ACHN (cell line): Measurements from ENCODE around the gene CELA2B.
"Not testable (repeated sequence)": the region's sequence is repeated elsewhere in the genome, so short reads cannot be mapped to it uniquely, and the experiment has no call there.

Experiments used
- DNase-seq: peaks from one replicate; pipeline ENCODE4 v3.0.0-alpha.2; 2015
- in situ Hi-C: cut with HindIII; loops from 2 replicates; pipeline ENCODE4 v1.10.0; 2017; ENCODE audit warnings: low sequenced_read_pairs, low pct_ligation_motif_present, low pct_unique_long_range_greater_than_20kb

Gene CELA2B

DNA sequence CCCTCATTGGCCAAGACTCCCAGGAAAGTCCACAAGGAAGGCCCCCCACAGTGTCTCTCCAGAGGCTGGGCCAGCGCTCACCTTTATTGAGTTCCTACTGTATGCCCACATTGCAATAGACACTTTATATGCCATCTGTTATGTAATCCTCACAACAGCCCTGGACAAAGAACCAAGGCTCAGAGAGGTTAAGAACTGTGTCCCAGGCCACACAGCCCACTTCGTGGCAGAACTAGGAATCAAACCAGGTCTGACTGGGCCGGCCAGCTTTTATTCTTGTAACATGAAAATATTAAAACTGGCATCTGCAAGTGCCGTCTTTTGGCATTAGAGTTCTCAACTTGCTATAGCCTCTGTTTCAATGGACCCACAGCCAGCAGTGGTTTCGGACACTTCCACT lies 33.1 kb upstream of the CELA2B start:
- no peak for DNase-seq
- in situ Hi-C loops: loop anchor here (25.0 kb wide), 1 partner anchor 130 kb away; no protein-coding TSS in a partner anchor

DNA sequence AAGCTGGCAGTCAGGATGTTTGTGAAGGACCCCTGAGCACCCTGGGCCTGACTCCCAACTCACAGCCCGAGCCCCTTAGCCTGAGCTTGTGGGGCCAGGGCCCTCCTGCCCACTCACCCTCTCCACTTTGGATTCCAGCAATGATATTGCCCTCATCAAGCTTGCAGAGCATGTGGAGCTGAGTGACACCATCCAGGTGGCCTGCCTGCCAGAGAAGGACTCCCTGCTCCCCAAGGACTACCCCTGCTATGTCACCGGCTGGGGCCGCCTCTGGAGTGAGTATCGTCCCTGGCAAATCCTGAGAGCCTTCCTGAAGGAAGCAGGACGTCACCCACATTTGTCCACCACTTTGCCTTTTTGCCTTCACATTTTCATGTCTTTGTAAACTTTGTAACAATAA lies 32.6 kb upstream of the CELA2B start:
- in situ Hi-C loops: loop anchor here (25.0 kb wide), 1 partner anchor 131 kb away; no protein-coding TSS in a partner anchor
- no peak for DNase-seq

DNA sequence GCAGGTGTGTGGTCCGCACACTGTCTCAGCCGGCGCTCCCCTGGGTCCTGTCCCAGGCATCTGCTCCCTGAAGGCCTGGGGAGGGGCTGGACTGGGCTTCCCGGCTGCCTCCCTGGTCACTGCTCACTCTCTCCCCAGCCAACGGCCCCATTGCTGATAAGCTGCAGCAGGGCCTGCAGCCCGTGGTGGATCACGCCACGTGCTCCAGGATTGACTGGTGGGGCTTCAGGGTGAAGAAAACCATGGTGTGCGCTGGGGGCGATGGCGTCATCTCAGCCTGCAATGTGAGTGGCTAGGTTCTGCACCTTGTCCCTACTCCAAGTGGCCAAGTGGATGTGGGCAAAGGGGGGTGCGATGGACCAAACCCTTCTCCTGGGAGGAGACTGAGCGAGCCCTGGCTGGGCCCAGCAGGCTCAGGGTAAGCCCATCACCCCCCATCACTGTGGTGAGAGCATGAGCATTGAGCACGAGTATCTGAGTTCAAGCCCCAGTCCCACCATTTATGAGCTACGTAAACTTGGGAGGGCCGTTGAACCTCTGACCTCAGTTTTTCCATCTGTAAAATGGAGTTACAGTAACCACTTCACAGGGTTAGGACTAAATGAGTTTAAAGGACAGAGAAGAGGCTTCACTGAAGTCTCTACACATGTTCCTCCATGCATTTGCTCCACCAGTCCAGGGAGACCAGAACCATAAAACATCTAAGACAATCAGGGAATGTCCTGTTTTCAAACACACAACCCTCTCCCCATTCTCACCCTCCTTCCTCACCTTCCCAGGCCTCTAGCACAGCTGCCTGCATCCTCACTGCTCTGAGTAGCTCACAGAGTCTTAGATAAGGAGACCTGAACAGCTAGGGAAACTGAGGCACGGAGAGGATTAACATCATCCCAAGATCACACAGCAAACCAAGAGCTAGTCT lies 31.2 kb upstream of the CELA2B start:
- in situ Hi-C loops: loop anchor here (25.0 kb wide), 1 partner anchor 132 kb away; no protein-coding TSS in a partner anchor
- DNase-seq: no peak

DNA sequence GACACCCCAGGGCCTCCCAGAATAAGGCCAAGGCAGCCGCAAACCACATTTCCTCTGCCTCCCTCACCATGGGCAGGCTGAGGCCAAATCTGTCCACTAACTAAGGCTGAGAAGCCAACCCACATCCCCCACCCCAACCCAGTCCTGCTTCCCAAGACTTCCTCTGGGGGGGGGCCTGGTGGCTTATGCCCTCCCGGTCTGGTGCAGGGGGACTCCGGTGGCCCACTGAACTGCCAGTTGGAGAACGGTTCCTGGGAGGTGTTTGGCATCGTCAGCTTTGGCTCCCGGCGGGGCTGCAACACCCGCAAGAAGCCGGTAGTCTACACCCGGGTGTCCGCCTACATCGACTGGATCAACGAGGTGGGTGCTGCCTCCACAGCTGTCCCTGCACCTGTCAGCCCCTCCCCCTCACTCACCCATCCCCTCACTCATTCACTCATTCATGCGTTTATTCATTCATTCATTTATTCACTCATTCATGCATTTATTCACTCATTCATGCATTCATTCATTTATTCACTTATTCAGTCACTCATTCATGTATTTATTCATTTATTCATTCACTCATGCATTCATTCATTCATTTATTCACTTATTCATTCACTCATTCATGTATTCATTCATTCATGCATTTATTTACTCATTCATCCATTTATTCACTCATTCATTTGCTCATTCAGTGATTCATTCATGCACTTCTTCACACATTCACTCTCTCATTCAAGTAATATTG lies 30.3 kb upstream of the CELA2B start:
- in situ Hi-C loops: loop anchor here (25.0 kb wide), 1 partner anchor 133 kb away; no protein-coding TSS in a partner anchor
- no peak for DNase-seq

DNA sequence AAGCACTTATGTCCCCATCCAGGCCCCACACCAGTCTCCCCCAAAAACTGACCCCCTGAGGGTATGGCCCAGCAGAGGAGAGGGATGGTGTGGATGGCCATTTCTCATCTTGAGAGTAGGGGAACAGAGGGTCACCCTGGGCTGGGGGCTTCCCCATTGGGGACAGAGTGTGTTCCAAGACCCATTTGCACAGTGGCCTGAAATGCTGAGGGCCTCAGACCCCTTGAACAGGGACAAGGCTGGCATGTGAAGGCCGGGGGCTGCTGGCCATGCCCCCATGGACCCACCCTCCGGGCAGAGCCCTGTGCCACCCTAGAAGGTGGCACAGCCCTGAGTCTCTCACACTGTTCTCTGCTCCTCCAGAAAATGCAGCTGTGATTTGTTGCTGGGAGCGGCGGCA lies 29.7 kb upstream of the CELA2B start:
- in situ Hi-C loops: loop anchor here (25.0 kb wide), 1 partner anchor 134 kb away; no protein-coding TSS in a partner anchor
- DNase-seq: no peak

DNA sequence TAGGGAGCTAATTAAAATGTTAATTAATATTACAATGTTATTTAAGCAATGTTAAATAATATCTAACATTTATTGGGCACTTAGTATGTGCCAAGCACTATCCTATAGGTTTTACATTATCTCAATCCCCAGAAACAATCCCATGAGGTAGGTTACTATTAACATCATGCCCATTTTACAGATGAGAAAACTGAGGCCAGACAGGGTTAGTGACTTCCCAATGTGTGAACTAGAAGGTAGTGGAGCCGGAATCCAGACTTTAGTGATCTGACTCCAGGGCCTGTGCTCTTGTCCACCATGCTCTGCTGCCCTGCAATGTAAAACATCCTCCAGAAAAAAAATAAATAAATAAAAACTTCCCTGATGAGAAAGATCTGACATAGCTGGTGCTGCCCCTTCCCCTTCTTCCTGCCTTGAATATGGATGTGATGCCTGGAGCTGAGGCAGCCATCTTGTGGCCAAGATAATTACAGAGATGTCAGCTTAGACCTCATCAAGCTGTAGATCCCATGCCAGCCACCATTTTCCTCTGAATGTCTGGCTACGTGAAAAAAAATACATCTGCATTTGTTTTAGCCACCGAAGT lies 26.9 kb upstream of the CELA2B start:
- in situ Hi-C loops: loop anchor here (25.0 kb wide), 1 partner anchor 137 kb away; no protein-coding TSS in a partner anchor
- DNase-seq: no peak

DNA sequence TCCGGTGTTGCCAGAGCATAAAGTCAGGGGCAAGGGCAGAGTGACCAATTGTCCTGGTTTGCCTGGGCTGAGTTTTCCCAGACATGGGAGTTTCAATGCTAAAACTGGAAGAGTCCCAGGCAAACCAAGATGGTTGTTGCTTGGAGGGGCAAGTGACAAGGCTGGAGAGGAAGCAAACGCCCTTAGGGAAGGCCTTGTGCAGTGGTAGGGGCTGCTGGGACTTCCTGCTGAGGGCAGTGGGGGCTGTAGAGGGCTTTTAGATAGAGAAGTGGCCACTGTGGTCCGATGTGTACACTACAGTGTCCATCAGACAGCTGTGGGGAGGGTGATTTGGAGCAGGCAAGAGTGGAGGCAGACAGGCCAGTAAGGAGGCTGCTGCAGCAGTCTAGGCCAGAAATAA lies 26.3 kb upstream of the CELA2B start:
- in situ Hi-C loops: loop anchor here (25.0 kb wide), 1 partner anchor 137 kb away; no protein-coding TSS in a partner anchor
- DNase-seq: no peak

DNA sequence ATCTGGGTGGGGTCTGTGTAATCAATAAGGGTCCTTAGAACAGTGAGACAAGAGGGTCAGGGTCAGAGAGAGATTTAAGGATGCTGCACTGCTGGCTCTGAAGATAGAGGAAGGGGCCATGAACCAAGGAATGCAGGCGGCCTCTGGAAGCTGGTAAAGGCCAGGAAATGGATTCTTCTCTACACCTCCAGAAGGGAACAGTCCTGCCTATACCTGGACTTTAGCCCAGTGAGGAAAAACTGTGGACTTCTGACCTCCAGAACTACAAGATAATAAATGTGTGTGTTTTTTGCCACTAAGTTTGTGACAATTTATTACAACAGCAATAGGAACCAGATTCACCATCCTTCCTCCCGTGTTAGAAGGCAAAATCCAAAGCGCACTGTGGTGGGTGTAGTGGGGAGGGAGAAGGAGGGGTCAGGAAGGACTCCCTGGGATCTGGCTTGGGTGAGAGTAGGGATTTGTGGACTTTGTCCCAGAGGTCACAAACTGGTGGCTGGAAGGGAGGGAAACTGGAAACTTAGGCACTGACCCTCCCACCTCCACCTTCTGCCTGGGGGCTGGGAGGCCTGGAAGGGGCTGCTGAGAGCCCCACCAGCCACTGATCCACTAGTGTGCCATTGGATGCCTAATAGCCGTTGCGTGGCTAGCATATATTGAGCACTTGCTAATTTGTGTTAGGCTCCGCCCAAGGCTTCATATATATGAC lies 24.7 kb upstream of the CELA2B start:
- in situ Hi-C loops: no loop called here
- DNase-seq: no peak

DNA sequence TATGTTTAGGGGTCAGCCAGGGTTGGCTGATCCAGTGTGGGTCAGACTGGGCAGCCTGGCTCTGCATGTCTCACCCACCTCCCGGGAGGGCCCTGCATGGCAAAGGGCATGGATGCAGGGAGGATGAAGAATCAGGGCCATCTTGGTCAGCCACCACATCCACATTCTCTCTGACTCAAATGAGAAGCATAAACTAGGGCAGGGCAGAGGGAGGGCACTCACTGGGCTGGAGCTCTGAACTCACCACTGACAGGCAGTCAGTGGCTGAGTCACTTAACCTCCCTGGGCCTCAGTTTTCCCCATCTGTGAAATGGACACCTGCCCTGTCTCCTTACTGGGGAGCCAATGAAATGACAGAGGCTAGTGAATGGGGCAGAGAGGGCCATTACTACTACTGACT lies 23.7 kb upstream of the CELA2B start:
- no peak for DNase-seq

DNA sequence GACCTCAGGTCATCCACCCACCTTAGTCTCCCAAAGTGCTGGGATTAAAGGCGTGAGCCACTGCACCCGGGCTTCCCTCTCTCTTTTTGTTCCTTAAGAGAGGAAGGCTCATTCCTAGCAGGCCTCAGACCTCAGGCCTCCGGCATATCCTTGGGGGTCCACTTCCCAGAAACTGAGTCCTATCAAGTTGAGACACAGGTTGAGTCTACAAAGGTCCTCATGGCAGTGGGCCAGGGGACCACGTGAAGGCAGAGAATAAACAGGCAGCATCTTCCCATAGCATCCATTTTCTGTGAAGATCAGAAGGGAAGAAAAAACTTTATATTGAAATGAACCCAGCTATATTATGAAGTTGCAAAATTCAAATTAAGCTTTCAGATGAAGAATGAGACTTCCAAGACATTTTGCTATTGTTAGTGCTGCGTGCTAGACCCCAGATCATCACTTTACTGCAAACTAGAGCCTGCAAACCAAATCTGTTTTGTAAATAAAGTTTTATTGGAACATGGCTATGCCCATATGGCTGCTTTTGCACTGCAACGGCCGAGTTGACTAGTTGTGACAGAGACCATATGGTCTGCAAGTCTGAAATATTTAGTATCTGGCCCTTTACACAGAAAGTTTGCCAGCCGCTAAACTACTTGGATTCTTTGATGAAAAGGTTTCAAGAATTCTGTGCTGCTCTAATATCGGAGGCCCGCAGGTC lies 22.9 kb upstream of the CELA2B start:
- in situ Hi-C loops: no loop called here
- DNase-seq: no peak

More for the DNA sequence above, 23.7 kb upstream of the CELA2B start:
- in situ Hi-C loops: no loop called here

DNA sequence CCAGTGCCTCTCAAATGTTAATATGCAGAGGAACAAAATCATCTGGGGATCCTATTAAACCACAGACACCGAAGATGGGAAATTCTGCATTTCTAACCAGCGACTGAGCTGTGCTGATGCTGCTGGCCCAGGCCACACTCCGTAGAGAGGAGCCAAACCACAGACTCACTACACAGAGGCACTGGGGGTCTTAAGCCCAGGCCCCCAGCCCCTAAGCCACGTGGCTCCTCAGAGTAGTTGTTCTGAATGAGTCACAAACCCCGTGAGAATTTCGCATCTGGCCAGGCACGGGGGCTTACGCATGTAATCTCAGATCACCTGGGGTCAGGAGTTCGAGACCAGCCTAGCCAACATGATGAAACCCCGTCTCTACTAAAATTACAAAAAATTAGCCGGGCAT lies 22.2 kb upstream of the CELA2B start:
- in situ Hi-C loops: no loop called here

DNA sequence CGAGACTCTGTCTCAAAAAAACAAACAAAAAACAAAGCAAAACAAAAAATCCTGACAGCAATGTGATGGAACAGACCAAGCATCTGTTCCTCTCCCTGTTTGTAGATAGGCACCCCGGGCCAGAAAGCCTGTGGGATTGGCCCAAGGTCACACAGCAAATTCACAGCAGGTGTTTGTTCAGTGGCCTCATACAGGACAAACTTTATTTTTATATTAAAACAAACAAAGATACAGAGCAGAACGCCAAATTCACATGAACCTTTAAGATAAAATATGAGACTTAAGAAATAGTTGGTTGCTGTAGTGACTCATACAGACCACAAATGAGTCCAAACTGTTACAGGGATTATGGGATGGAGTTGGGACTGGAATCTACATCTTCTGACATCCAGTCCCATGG lies 21.6 kb upstream of the CELA2B start:
- in situ Hi-C loops: no loop called here
- no peak for DNase-seq

More for the DNA sequence above, 22.2 kb upstream of the CELA2B start:
- no peak for DNase-seq

DNA sequence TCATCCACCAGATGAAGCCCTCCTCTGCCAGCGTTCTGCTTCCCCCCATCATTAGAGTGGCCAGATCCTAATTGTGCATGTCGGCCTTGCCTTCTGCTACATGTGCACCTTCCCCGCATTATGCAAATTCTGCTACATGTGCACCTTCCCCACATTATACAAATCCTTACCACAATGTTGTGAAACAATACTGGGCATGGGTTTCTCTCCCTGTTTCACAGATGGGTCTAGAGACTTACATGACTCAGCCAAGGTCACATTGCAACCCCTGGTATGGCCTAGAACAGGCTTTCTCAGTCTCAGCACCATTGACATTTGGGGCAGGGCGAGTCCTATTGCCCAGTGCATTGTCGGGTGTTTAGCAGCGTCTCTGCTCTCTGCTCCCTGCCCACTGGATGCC lies 20.4 kb upstream of the CELA2B start:
- in situ Hi-C loops: no loop called here
- DNase-seq: no peak

DNA sequence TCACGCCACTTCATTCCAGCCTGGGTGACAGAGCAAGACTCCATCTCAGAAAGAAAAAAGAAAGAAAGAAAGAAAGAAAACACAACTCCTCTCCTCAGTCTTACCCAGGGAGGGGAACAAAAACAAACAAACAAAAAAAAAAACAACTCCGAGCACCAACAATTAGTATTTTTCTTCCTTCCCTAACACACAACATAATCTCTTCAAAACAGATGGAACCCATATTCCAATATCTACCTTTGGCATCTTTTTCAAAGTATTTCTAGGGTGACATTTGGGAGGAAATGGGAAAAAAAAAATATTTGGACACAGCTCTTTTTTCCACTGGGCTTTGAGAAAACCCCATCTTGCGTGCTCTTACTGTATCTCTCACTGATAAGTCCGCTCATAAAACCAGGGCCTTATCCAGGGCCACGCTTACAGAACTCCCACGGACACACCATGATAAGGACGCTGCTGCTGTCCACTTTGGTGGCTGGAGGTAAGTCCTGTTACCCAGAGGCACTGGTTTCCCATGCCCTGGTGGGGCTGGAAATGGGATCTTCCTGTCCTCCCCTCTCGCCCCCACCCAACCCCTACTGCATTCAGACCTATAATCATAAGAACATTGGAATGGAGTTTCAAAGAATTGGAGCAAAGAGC lies 19.5 kb upstream of the CELA2B start, which contains the start of gene CELA2A:
Gene CELA2A (plus strand): TSS at position 420 of the 642 bp plus-strand sequence. CDS start 22 bp downstream, at position 442.
- in situ Hi-C loops: no loop called here

DNA sequence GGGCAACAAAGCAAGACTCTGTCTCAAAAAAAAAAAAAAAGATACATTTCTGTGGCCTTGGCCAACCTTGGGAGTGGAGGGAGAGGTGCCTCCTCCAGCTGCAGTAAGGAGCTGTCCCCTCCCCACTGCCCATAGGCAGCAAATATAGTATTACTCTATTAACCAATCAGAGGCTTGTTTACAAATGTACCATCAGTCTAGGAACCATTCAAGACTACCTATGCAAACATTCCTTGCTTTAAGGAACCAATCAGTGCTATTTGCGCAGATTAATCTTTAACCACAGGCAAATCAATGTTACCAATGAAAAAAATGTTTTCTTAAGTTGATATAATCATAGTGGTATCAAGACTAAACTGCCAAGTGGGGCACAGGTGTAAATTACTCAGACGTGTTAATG lies 18.3 kb upstream of the CELA2B start:
- DNase-seq: no peak
- in situ Hi-C loops: no loop called here

More for the DNA sequence above, 19.5 kb upstream of the CELA2B start, which contains the start of gene CELA2A:
- DNase-seq: no peak

DNA sequence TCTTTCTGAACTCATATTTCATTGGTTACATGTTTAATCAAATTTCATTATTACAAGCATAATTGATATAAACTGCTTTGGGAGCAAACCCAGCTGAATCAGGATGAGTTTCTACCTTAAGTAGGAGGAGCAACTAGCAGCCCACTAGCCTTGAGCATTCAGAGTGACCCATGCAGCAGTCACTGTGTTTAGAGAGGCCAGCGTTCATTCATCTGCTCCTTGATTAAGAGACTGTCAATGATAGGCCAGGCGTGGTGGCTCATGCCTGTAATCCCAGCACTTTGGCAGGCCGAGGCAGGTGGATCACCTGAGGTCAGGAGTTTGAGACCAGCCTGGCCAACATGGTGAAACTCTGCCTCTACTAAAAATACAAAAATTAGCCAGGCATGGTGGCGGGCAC lies 17.5 kb upstream of the CELA2B start:
- in situ Hi-C loops, DNase-seq: not testable (repeated sequence)
